NCI-H187 (cell line): ENCODE measurements around the gene UBE2E1.
"Not testable (repeated sequence)": the region's sequence is repeated elsewhere in the genome, so short reads cannot be mapped to it uniquely, and the experiment has no call there.

Experiments used
- DNase-seq, 2 experiments: peaks; one replicate each; lab custom pipeline; 2025; lab: John Stamatoyannopoulos, UW

The UBE2E1 gene

DNA sequence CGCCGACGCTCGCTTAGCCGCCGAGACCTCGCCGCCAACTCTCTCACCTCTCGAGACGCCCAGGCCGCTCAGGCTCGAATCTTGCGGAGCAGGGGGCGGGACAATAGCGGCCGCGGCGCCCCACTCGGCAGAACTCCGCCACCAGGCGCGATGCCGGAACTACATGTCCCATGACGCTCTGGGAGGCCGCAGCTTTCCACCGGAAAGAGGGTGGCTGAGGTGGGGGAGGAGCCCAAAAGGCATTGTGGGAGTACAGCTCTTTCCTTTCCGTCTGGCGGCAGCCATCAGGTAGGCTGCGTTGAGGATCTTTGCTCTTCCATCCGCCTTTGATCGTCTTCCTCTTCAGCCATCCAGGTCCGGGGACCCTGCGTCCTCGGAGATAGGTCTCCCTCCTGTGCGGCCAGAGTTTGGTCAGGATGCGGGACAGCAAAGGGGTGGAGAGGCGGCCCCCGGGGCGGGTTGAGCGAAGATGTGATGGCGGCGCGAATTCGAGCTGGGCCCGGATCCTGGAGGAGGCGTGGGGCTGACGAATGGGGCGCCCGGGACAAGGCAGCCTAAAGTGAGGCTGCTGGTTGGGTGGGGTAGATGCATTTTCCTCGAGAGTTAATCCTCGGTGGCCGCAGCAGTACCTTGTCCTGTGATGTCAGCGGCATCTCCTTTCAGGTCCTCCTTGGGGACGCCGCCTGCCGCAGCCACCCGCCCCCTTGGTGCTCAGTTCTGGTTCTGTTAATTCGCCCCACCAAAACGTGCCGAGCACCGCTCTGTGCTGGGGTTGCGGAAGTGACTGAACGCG is 111.3 kb downstream of the UBE2E1 start, which contains the start of the genes NKIRAS1 and RPL15:
Gene NKIRAS1, minus strand, starts transcription at position 105 of the 793 bp plus-strand sequence. CDS start 6,086 bp downstream, outside the sequence.
Gene RPL15, plus strand, starts transcription at position 247 of the 793 bp plus-strand sequence. CDS start 728 bp downstream, outside the sequence.
- DNase-seq: peak; percentile 58 to 84

DNA sequence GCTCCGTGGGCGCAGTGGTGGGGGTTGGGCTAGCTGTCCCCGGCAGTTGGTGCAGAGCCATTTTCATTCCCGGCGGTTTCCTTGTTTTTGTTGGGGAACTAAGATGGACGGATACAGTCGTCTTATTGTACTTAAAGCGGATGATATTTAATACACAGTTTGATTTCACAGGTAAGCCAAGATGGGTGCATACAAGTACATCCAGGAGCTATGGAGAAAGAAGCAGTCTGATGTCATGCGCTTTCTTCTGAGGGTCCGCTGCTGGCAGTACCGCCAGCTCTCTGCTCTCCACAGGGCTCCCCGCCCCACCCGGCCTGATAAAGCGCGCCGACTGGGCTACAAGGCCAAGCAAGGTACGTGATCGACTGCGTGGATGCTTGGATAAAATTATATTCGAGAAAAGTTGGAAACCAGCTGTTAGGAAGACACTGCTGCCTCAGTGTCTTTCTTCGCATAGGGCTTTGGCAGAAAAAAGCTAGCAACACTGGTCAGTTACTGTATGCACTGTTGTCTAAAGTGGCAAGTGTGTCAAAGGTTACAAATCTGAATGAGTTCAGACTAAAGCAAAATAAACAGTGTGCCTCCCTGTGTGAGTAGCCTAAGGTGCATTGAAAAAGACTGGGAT is 112.0 kb downstream of the UBE2E1 start:
- DNase-seq: peak in 1 of 2 experiments; percentile 7

DNA sequence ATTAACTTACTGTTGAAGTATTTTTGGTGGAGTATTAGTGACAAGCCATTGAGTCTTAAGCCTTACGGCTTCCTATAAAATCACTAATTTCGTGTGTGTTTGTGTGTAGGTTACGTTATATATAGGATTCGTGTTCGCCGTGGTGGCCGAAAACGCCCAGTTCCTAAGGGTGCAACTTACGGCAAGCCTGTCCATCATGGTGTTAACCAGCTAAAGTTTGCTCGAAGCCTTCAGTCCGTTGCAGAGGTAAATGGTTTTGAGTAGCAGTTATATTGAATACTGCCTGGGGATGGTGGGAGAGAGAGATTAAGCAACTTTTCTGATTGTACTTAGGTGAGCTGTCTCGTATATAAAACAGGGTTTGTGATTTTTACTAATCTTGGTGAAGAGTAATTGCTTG is 112.6 kb downstream of the UBE2E1 start:
- not testable (repeated sequence) for DNase-seq

DNA sequence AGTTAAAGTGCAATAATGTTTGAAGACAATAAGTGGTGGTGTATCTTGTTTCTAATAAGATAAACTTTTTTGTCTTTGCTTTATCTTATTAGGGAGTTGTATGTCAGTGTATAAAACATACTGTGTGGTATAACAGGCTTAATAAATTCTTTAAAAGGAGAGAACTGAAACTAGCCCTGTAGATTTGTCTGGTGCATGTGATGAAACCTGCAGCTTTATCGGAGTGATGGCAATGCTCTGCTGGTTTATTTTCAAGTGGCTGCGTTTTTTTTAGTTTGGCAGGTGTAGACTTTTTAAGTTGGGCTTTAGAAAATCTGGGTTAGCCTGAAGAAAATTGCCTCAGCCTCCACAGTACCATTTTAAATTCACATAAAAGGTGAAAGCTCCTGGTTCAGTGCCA is 113.9 kb downstream of the UBE2E1 start:
- no peak for DNase-seq

DNA sequence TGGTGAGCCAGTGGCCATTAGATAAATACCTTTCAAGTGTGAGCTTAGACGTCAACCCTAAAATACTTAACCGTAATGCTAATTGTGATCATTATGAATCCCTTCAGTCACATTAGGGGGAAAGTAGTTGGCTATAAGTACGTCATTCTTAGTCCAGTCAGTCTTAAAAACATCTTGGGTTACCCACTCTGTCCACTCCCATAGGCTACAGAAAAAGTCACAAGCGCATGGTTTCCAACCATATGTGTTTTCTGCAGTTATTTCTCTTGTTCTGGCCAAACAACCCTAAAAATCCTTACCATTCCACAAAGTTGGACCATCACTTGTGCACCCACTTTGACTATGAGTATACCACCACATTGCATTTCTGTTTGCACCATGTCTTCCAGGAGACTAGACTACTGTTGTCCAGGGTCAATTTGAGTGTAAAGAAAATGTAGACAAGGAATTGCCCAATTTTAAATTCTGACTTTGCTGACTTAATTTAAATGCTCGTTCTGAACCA is 114.4 kb downstream of the UBE2E1 start:
- no peak for DNase-seq

DNA sequence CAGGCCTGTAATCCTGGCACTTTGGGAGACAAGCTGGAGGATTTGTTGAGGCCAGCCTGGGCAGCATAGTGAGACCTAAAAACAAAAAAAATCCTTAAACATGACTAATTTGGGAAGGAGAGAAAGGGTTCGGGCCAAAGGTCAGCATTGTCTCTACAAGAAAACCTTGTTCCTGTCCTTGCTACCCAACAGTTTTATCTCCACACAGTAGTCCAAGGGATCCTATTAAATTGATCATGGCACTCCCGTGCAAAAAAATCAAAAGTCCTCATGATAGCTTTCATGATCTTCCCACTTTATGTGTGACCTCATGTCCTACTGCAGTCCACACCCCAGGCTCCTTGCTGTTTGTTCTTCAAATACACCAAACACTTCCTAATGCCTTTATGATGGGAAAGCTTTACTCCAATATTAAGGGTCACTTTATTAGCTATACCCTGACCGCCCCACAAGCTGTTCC is 115.3 kb downstream of the UBE2E1 start:
- no peak for DNase-seq

DNA sequence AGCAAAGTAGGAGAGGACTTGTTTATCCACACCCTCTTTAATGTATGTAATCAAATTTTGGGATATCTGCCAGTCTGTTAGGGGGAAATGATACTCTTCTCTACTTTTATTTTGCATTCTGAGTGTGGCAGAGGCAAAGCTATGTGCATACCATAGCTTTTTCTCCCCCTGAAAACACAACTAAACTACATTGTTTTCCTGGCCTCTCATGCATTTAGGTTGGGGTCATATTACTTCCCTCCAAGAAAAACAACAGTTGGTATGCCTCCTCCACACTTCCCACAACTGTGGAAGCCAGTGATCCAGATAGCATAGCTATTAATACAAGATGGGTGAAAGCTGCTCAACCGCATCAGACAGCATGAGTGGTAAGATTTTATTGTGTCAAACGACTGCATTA is 118.0 kb downstream of the UBE2E1 start:
- DNase-seq: no peak

DNA sequence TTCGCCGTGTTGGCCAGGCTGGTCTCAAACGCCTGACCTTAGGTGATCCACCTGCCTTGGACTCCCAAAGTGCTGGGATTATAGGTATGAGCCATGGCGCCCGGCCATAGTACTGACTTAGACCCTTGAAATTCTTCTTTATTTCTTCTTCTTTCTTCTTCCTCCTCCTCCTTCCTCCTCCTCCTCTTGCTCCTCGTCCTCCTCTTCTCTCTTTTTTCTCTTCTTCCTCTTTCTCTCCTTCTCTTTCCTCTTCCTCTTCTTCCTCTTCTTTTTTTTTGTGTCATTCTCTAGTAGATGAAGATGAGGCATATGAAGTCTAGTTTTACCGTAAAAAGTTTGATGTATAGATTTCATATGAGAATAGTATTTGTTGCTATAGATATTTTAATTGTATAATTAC is 120.5 kb downstream of the UBE2E1 start:
- no peak for DNase-seq

DNA sequence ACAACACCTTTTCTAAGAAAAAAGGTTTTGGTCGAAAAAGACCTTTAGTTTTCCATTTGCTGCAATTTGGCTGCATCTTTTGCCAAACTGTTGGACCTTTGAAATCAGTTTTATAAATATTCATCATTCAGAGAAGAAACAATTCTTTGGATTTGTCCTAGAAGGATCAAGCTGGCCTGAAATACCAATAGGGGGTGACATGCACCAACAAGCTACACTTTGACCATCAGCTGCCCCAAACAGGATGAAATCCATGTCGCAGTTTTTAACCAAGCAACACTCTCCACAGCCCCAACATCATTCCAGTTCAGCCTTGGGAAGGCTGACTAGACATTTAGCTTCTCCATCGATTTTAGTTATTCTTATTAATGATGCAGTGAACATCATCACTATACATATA is 121.0 kb downstream of the UBE2E1 start:
- no peak for DNase-seq

DNA sequence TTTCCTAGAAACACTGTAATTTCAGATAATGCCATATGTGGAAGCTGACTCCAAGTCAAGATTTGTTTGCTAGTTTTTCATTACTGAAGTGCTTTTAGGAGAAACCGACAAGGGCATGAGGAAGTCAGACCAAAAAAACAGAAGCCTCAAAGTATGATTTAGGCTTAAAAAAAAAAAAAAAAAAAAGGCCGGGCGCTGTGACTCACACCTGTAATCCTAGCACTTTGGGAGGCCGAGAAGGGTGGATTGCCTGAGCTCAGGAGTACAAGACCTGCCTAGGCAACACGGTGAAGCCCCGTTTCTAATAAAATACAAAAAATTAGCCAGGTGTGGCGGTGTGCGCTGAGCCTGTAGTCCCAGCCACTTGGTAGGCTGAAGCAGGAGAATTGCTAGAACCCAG is 122.8 kb downstream of the UBE2E1 start:
- no peak for DNase-seq

DNA sequence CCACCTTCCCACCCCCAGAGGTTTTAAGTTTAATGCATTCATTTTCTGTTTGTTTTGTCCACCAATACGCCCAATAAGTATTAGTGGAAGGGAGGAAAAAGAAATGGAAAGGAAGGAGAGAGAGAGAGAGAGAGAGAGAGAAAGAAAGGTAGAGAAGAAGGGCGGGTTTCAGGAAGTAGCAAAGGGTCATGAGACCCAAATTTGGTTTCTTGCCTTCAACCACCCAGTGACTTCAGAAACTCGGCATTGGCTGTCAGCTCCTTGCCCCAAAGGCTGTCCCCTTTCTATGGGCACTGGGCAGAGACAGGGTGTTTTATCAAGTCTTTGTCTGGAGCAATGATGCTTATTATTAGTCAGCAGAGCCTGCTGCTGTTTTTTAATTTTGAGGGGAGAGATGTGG is 125.8 kb downstream of the UBE2E1 start:
- DNase-seq: no peak

DNA sequence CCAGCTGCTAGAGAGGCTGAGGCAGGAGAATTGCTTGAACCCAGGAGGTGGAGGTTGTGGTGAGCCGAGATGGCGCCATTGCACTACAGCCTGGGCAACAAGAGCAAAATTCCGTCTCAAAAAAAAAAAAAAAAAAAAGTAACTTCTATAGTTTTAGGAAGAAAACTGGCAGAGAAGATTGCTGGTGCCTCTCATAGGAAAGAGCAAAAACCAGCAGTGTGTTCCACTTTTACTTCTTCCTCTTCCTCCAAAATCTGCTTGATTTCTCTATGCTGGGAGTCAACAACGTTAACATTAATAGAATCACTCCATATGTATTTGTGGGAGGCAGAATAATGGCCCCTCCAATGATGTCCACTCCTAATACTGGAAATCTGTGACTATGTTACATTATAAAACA is 126.8 kb downstream of the UBE2E1 start:
- DNase-seq: no peak

DNA sequence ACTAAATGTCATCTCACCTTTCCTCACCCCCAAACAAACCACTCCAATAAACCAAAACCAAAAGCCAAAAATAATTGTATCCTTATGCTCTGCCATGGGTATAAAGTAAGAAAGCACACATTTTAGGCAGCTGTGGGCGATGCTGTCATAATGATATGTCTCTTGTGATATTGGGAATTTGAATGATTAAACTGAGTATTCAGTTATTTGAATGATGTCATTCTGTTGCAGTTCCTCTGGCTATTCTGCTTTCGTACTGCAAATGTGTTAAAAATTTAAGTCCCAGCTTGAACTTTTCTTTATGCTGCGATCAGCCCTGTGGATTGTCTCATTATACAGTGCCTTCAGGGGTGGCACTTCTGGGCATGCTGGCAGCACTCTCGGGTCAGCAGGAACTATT is 128.5 kb downstream of the UBE2E1 start:
- DNase-seq: no peak

DNA sequence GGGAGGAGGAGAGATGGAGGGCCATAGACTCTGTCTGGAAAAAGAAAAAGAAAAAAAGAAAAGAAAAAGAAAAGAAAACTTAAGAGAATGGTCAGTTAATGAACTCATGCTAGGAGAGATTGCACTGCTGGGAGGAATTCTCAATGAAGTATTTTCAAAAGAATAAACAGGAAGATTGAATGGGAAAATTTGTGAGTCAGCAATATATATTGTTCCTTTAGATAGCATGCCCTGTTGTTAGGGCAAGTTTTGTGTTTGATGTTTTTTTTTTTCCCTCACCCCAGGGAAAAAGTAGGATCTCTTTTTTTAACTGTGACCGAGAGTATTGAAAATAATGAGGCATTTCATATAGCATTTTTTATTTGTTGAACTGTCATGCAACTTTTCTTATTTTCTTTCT is 131.5 kb downstream of the UBE2E1 start:
- DNase-seq: no peak

DNA sequence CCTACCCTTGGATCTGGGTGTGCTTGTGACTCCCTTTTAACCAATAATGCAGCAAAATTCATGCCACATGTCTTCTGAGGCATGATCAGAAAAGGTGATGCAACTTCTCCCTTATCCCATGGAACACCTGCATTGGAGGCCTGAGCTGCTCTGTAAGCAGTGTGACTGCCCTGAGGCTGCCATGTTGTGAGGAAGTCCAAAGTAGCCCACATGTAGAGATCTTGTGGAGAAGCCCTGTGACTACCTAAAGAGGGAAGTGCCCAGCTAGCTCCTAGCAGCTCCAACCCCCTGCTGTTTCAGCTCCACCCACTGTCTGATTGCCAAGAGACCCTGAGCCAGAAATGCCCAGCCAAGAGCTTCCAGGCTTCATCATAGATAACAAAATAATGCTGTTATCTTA is 132.9 kb downstream of the UBE2E1 start:
- no peak for DNase-seq

DNA sequence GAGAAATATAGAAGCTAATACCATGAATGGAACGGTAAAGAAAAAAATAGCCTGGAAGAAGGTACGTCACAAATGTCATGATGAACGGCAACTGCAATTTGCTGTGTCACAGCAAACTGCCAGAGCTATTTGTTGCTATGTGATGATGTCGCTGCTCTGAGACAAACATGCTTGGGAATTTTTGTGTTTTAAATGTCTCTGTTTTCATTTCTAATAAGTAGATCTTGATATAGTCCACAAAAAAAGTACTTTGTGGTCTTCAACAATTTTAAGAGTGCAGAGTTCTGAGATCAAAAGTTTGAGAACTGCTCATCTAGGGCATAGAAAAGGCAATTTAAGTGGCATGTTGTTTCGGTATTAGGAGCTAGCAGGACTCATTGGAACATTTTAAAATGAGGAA is 135.0 kb downstream of the UBE2E1 start:
- DNase-seq: no peak
